AG09319 (cell line): ENCODE results near the gene OR4D11.

Source experiments
- DNase-seq: peaks from one replicate; pipeline ENCODE4 v3.0.0-alpha.2; 2010; ENCODE audit warnings: low read depth; ENCODE audit errors: extremely low read depth
- TF ChIP-seq, protein P1 (sequence below): IDR thresholded peaks from 2 replicates; pipeline ENCODE4 v1.5.1; 2011; ENCODE audit warnings: low read depth, mild to moderate bottlenecking, inconsistent platforms, low read length, moderate library complexity

Gene OR4D11

DNA sequence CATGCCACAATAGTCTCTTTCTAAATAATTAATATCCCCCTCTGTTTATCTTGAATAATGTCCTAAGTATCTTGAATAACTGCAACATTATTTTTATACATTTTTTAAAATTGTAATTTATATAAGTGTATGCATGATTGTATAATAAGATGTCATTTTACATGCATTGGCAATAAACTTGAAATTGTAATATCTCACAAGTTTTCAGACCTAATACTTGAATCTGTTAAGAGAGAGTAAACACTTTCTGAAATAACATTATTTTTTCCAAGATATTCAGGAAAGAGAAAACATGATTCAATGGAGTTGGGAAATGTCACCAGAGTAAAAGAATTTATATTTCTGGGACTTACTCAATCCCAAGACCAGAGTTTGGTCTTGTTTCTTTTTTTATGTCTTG lies at the start of gene OR4D11:
OR4D11 (plus strand) TSS at position 301 of the 400 bp plus-strand sequence; CDS start at position 301, 0 bp downstream.
- no peak for DNase-seq
- TF ChIP-seq, protein P1, sequence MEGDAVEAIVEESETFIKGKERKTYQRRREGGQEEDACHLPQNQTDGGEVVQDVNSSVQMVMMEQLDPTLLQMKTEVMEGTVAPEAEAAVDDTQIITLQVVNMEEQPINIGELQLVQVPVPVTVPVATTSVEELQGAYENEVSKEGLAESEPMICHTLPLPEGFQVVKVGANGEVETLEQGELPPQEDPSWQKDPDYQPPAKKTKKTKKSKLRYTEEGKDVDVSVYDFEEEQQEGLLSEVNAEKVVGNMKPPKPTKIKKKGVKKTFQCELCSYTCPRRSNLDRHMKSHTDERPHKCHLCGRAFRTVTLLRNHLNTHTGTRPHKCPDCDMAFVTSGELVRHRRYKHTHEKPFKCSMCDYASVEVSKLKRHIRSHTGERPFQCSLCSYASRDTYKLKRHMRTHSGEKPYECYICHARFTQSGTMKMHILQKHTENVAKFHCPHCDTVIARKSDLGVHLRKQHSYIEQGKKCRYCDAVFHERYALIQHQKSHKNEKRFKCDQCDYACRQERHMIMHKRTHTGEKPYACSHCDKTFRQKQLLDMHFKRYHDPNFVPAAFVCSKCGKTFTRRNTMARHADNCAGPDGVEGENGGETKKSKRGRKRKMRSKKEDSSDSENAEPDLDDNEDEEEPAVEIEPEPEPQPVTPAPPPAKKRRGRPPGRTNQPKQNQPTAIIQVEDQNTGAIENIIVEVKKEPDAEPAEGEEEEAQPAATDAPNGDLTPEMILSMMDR: no peak

DNA sequence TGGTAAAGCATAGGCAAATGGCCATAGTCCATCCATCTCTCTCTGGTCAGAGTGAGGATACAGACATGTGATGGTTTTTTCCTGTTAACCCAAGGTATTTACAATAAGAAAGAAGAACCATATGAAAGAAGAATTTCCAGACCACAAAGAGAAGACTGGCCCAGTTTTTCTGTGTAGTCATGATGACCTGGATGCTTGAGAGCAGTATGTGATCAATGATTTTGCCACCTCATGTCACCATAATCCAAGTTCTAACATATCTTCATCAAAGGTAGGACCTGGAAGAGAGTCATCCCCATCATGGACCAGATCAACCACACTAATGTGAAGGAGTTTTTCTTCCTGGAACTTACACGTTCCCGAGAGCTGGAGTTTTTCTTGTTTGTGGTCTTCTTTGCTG lies 46.7 kb upstream of the OR4D11 start, which contains the start of gene OR4D6:
OR4D6 (plus strand) TSS at position 301 of the 400 bp plus-strand sequence; CDS start at position 301, 0 bp downstream.
- TF ChIP-seq, protein P1: no peak
- no peak for DNase-seq

DNA sequence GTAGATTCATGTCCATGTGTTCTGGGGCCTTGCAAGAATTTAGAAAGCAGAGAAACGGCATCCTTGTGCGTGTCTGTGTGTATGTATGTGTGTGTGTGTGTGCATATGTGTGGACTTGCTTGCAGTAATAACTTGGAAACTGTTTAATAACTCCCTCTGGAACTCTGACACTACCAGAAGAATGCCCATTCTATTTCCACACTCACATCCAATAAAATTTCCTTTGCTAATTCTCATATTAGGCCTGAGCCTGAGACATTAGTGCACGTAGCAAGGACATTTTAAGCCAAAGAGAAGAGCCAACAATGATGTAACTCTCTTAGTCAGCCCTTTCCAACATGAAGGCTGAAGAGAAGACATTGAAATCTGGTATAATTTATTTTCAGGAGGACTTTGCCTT lies 43.5 kb upstream of the OR4D11 start:
- no peak for DNase-seq
- TF ChIP-seq, protein P1: no peak

DNA sequence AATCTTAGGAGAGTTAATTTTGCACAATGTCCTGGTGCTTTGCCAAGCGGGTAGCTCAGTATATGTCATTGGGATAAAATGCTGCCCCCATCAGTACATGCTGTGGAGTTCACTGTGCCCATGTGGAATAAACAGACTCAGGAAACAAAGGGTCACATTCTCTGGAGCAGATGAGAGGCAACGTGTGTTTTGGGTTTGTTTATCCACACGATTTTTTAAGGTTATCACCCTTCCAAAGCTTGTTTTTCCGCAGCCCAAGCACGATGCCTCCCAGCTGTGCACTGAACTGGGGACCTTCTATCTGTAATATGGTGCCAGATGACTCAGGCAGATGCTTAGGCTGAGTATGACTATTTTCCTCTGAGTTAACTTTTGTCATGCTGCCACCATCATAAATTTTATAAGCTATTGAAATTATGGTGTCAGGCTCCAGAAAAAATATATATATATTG lies 40.2 kb upstream of the OR4D11 start:
- TF ChIP-seq, protein P1: no peak
- DNase-seq: no peak

DNA sequence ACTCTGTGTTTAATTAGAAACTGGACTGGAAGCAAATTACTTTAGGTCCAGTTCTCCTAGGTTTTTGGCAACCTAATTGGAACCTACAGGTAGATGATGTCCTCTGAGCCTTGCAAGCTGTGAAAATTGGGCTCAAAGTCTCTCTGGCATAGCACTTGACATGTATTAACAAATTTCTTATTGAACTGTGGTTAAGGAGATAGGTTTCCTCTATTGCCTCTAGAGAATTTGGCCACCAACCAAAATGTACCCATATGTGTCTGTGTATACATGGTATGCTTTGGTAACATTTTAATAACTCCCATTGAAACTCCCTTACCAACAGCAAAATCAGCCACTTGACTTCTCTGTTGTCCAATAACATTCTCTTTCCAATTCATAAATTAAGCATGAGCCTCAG lies 30.4 kb upstream of the OR4D11 start, which contains the start of gene OR4D10:
OR4D10 (plus strand) TSS at position 301 of the 400 bp plus-strand sequence. CDS start 4,115 bp downstream, outside the sequence.
- TF ChIP-seq, protein P1: no peak
- no peak for DNase-seq

DNA sequence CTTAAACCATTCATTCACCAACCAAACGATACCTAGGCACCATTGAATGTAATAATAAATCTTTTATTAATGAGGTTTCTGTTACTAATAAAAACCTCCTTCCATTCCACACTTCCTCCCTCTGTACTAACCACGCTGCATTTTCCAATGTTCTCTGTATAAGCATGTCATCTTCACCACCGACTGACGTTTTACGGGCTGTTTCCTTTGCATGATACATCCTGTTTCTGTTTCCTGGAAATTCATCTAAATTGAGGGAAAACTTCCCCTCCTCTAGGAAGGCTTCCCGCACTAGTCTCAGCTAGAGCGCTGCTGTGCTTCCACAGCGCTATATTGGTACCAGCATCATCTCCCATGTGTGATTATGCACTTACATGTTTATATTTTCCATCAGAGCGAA lies 28.2 kb upstream of the OR4D11 start:
- no peak for DNase-seq
- TF ChIP-seq, protein P1: no peak

DNA sequence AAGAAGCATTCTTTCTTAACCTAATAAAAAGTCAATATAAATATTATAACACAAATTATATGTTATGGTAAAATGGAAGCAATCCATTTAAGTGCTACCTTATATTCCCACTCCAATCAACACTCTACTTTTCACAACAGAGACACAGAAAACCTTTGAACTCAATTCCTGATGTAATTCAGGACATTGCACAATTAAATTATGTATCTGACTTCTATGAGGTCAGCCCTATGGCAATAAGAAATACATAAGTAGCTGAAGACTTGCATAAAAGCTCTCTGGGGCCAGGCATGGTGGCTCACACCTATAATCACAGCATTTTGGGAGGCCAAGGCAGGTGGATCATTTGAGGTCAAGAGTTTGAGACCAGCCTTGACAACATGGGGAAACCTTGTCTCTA lies 23.5 kb upstream of the OR4D11 start:
- no peak for DNase-seq
- TF ChIP-seq, protein P1: no peak
